Epidermal melanocyte (primary cell): ENCODE measurements around the gene MED14.

Experiments
- DNase-seq: peaks from one replicate; pipeline ENCODE4 v3.0.0; 2011; ENCODE audit warnings: low spot score; ENCODE audit not compliant: insufficient read length

MED14 gene

GRCh38 chrX:40612511-40612910 is 122.8 kb downstream of the MED14 start:
- no peak for DNase-seq

GRCh38 chrX:40607381-40607780 is 128.0 kb downstream of the MED14 start:
- DNase-seq: no peak

- no peak for DNase-seq
Observed at GRCh38 chrX:40603446-40603845, 131.9 kb downstream of the MED14 start.
